ENCODE measurements around the gene RAB3B.

GRCh38 chr1:51922040-51922439, 68.5 kb downstream of the RAB3B start:
- TF ChIP-seq POLR2A (IDR thresholded peaks at IDR 0.05; ENCODE audit: low read depth, low read length) (no peak), POLR2AphosphoS5 (IDR thresholded peaks at IDR 0.05; ENCODE audit: low read depth, low read length) (no peak)

All from GM12892 (cell line).